OCI-LY7 (cell line): ENCODE results near the gene CHST7. TPM values are rescaled to one million over a fixed set of nuclear protein-coding genes. Genes with fewer than 3 reads are reported as not detected.

ENCODE experiments used
- BruUV-seq: library from RNA; stranded (reverse); fragments of 400-500 nt; replicated peaks from 2 replicates; lab custom pipeline; 2021; lab: Mats Ljungman, UMichigan
- CTCF ChIA-PET: fragments of 300-600 bp; sonication (Branson Sonifier 250); formaldehyde crosslinking; loops from one replicate; lab custom pipeline; 2022; ENCODE audit warnings: antibody characterized with exemption; ENCODE audit not compliant: unreplicated experiment; lab: Charles Lee
- POLR2A ChIA-PET: fragments of 300-600 bp; sonication (Branson Sonifier 250); formaldehyde crosslinking; loops from one replicate; lab custom pipeline; 2022; ENCODE audit warnings: antibody characterized with exemption; lab: Charles Lee
- DNase-seq: peaks from one replicate; pipeline ENCODE4 v3.0.0-alpha.2; 2015; ENCODE audit warnings: low spot score
- H2AFZ ChIP-seq: fragments of 200-600 bp; sonication (generic), shearing (Covaris generic); 2 replicates; pipeline ENCODE4 v1.6.1; 2014; ENCODE audit warnings: mild to moderate bottlenecking, antibody characterized with exemption, low read length, moderate library complexity
- H3K27ac ChIP-seq: fragments of 200-600 bp; sonication (generic); 2 replicates; pipeline ENCODE4 v1.5.1; 2014; ENCODE audit warnings: mixed run types, low read depth, mild to moderate bottlenecking, moderate library complexity, low read length, inconsistent platforms; ENCODE audit not compliant: poor library complexity, severe bottlenecking
- H3K36me3 ChIP-seq: fragments of 200-600 bp; sonication (generic); 2 replicates; pipeline ENCODE4 v1.6.1; 2014; ENCODE audit warnings: mild to moderate bottlenecking, antibody characterized with exemption, low read length, moderate library complexity, mixed read lengths; ENCODE audit not compliant: insufficient read depth
- H3K4me1 ChIP-seq: fragments of 200-600 bp; sonication (generic); 2 replicates; pipeline ENCODE4 v1.5.1; 2014; ENCODE audit warnings: mild to moderate bottlenecking, low read length; ENCODE audit not compliant: insufficient read depth, poor library complexity, severe bottlenecking
- H3K4me2 ChIP-seq: fragments of 200-600 bp; sonication (generic); 2 replicates; pipeline ENCODE4 v1.6.1; 2014; ENCODE audit warnings: mild to moderate bottlenecking, low read length
- H3K4me3 ChIP-seq: fragments of 200-600 bp; sonication (generic); 2 replicates; pipeline ENCODE4 v1.5.1; 2014; ENCODE audit warnings: mild to moderate bottlenecking, low read depth, low read length; ENCODE audit not compliant: poor library complexity, severe bottlenecking
- H3K79me2 ChIP-seq: fragments of 200-600 bp; sonication (generic); 2 replicates; pipeline ENCODE4 v1.6.1; 2016; ENCODE audit warnings: low read depth, mild to moderate bottlenecking, low read length, moderate library complexity, mixed read lengths; ENCODE audit not compliant: insufficient read depth
- H3K9me2 ChIP-seq: fragments of 200-600 bp; sonication (generic); 2 replicates; pipeline ENCODE4 v1.6.1; 2016; ENCODE audit warnings: mild to moderate bottlenecking, low read length, mixed read lengths; ENCODE audit not compliant: insufficient read depth
- H3K9me3 ChIP-seq: fragments of 200-600 bp; sonication (generic); 2 replicates; pipeline ENCODE4 v1.6.1; 2014; ENCODE audit warnings: mild to moderate bottlenecking, mixed run types, low read length, mixed read lengths
- H4K20me1 ChIP-seq: fragments of 200-600 bp; sonication (generic); 2 replicates; pipeline ENCODE4 v1.6.1; 2014; ENCODE audit warnings: mild to moderate bottlenecking, antibody characterized with exemption, low read length, moderate library complexity, mixed read lengths; ENCODE audit not compliant: insufficient read depth
- CTCF ChIP-seq: fragments of 200-600 bp; sonication (generic); conservative IDR thresholded peaks from 2 replicates; pipeline ENCODE4 v1.5.1; 2014; ENCODE audit warnings: mild to moderate bottlenecking, antibody characterized with exemption, low read length, moderate library complexity, mixed read lengths
- EZH2phosphoT487 ChIP-seq: fragments of 200-600 bp; sonication (generic); IDR thresholded peaks from 2 replicates; pipeline ENCODE4 v1.6.1; 2018; ENCODE audit warnings: low read depth, borderline replicate concordance, mild to moderate bottlenecking, mixed run types, antibody characterized with exemption, low read length, moderate library complexity, mixed read lengths
- intact Hi-C: fragments of 100-400 bp; cut with micrococcal nuclease; formaldehyde crosslinking; loops from one replicate; pipeline ENCODE4 v1.10.0; 2022; ENCODE audit not compliant: unreplicated experiment
- total RNA-seq, 2 experiments: library from RNA; depleted of rRNA in 1 of 2; stranded (reverse); fragments of >200 nt in 1 of 2; shearing (Covaris generic) in 1 of 2; gene quantifications; 2 replicates each; pipeline ENCODE4 v1.2.3, GENCODE V29; 2014 to 2022

CHST7 gene
- total RNA-seq, 2 experiments from 2014 or later = 2.0 to 5.3 TPM

GRCh38 chrX:46580613-46581012 is 7.0 kb downstream of the CHST7 start:
- no peak overlapping the region for H3K4me2 ChIP-seq
- H3K4me3 ChIP-seq = no peak overlapping the region
- ChIA-PET POLR2A (interaction anchor here (0.6 kb wide), 1 partner anchor 96 kb away, joined by 3 read pairs; no protein-coding TSS in a partner anchor), CTCF (no interaction called here)
- no peak for DNase-seq
- no TSS peak for BruUV-seq
- no peak overlapping the region for H3K27ac ChIP-seq
- peaks cover 9% of the 10 kb centered on the region for H3K4me1 ChIP-seq
- intact Hi-C loops = no loop called here
- no peaks in the 10 kb centered on the region for H3K9me2 ChIP-seq
- peaks cover 5% of the 10 kb centered on the region; the same call in 1 of the 2 replicates for H3K36me3 ChIP-seq
- H2AFZ ChIP-seq = no peak overlapping the region
- H3K79me2 ChIP-seq = peaks cover 5% of the 10 kb centered on the region; the same call in 1 of the 2 replicates
- H4K20me1 ChIP-seq = no peaks in the 10 kb centered on the region
- TF ChIP-seq EZH2phosphoT487 (no peak), CTCF (no peak)
- H3K9me3 ChIP-seq = no peaks in the 10 kb centered on the region

GRCh38 chrX:46582325-46582724 is 8.8 kb downstream of the CHST7 start:
- intact Hi-C loops = no loop called here
- ChIA-PET POLR2A (no interaction called here), CTCF (no interaction called here)
- no peak overlapping the region for H2AFZ ChIP-seq
- H3K4me2 ChIP-seq = no peak overlapping the region
- H4K20me1 ChIP-seq = no peaks in the 10 kb centered on the region
- TF ChIP-seq EZH2phosphoT487 (no peak), CTCF (no peak)
- no peak overlapping the region for H3K4me3 ChIP-seq
- H3K4me1 ChIP-seq = peaks cover 10% of the 10 kb centered on the region
- no peak overlapping the region for H3K27ac ChIP-seq
- H3K36me3 ChIP-seq = peaks cover 5% of the 10 kb centered on the region; the same call in 1 of the 2 replicates
- H3K9me3 ChIP-seq = no peaks in the 10 kb centered on the region
- no TSS peak for BruUV-seq
- H3K9me2 ChIP-seq = no peaks in the 10 kb centered on the region
- DNase-seq = no peak
- H3K79me2 ChIP-seq = no peaks in the 10 kb centered on the region

GRCh38 chrX:46582966-46583365 is 9.4 kb downstream of the CHST7 start:
- Histone ChIP-seq H3K79me2 (no peaks in the 10 kb centered on the region; the same call in 1 of the 2 replicates), H3K9me3 (no peaks in the 10 kb centered on the region), H3K9me2 (no peaks in the 10 kb centered on the region), H3K27ac (no peak overlapping the region), H2AFZ (no peak overlapping the region), H3K4me1 (peaks cover 17% of the 10 kb centered on the region), H4K20me1 (no peaks in the 10 kb centered on the region), H3K36me3 (peaks cover under 1% of the 10 kb centered on the region; the same call in 1 of the 2 replicates), H3K4me2 (no peak overlapping the region), H3K4me3 (no peak overlapping the region)
- ChIA-PET POLR2A (interaction anchor here (0.8 kb wide), 1 partner anchor 194 kb away, joined by 3 read pairs; no protein-coding TSS in a partner anchor), CTCF (no interaction called here)
- no peak for DNase-seq
- no peak for TF ChIP-seq EZH2phosphoT487
- TF ChIP-seq CTCF = no peak
- BruUV-seq = no TSS peak
- intact Hi-C loops = no loop called here
